HG03354 (cell line): ENCODE measurements around the gene FOXL3.

Experiments used
- ATAC-seq: cut with Tn5 transposase; IDR thresholded peaks from one replicate; pipeline ENCODE4 v1.9.1; 2021; ENCODE audit warnings: mild to moderate bottlenecking; ENCODE audit not compliant: unreplicated experiment, poor library complexity, severe bottlenecking

The FOXL3 gene

GRCh38 chr7:300048-300447 lies 10.1 kb downstream of the FOXL3 start:
- ATAC-seq: no peak

- ATAC-seq: no peak
Observed at GRCh38 chr7:300546-301290, 10.7 kb downstream of the FOXL3 start.

GRCh38 chr7:301291-302053 lies 11.5 kb downstream of the FOXL3 start:
- ATAC-seq: no peak

- no peak for ATAC-seq
Observed at GRCh38 chr7:302054-302992, 12.4 kb downstream of the FOXL3 start.

DNA sequence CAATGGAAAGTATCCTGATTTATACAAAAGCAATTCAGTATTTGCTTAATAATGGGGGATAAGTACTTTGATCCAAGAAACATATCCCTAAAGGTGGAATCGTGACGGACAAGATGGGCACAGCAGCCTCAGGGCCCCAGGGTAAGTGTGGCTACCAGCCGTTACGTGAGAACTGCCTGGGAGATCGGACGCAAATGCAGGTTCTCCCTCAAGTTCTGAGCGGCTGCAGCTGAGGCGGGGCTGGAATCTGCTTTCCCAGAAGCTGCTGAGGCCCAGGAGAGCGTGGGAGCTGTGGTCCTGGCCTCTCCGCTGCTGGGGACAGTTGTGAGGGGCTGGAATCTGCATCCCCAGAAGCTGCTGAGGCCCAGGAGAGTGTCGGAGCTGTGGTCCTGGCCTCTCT lies 13.5 kb downstream of the FOXL3 start:
- no peak for ATAC-seq

DNA sequence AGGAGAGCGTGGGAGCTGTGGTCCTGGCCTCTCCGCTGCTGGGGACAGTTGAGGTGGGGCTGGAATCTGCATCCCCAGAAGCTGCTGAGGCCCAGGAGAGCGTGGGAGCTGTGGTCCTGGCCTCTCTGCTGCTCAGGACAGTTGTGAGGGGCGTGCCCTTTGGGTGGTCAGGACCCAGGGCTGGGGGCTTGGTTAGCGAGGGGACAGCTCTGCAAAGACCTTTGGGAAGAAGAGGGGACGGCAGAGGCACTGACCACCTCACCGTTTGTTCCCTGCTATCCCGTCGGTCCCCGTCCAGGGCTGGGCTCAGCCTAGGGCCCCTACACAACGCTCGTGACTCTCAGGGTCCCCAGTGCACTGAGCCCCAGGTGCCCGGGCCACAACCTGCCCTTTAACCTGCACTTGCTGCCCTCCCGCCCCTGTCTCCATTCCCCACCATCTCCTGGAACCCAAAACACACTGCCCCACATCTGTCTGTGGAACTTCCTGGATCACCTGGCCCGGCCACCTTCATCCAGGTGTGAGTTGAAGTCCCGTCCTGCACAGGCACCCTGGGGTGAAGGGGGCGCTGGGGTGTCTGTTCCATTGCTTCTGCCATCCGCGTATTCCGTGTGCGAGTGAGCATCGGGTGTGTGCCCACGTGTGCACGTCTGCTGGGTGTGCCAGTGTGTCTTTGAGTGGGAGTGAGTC lies 14.1 kb downstream of the FOXL3 start:
- ATAC-seq: no peak

DNA sequence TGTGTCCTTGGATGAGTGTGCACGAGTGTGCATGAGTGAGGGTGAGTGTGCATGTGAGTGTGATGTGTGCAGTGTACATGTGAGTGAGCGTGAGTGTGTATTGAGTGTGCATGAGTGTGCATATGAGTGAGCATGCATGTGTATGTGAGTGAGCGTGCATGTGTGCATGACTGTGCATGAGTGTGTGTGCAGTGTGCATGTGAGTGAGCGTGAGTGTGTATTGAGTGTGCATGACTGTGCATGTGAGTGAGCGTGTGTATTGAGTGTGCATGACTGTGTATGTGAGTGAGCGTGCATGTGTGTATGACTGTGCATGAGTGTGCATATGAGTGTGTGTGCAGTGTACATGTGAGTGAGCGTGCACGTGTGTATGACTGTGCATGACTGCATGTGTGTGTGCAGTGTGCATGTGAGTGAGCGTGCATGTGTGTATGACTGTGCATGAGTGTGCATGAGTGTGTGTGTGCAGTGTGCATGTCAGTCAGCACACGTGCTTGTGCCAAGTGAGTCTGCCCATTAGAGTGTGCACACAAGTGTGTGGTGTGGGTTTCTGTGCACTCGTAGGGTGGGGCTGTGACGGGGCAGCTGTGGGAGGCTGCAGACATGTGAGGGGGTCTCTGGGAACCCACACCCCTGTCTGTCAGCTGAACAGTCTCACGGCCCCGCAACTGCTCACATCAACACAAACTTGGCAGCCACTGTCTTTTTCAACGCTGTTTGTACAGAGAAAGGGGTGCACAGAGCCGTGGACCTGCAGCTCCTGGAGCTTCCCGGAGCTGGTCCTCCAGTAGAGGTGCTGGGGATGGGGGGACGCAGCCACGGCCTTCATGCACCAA lies 14.8 kb downstream of the FOXL3 start:
- no peak for ATAC-seq

GRCh38 chr7:305410-306151 lies 15.6 kb downstream of the FOXL3 start:
- no peak for ATAC-seq

DNA sequence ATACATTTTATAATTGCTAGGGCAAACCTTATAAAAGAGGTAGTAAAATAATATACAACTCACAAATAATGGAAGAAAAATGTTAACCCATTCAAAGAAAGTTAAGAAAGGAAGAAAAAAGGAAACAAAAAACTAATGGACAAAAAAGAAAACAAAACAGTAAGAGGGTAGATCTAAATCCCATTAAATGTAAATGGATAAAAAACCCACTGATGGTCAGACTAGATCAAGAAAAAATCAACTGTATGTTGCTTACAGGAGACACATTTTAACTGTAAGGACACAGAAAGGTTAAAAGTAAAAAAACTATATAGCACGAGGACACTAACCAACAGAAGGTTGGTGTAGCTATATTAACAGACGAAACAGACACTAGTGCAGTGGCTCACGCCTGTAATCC lies 18.0 kb downstream of the FOXL3 start:
- ATAC-seq: no peak

DNA sequence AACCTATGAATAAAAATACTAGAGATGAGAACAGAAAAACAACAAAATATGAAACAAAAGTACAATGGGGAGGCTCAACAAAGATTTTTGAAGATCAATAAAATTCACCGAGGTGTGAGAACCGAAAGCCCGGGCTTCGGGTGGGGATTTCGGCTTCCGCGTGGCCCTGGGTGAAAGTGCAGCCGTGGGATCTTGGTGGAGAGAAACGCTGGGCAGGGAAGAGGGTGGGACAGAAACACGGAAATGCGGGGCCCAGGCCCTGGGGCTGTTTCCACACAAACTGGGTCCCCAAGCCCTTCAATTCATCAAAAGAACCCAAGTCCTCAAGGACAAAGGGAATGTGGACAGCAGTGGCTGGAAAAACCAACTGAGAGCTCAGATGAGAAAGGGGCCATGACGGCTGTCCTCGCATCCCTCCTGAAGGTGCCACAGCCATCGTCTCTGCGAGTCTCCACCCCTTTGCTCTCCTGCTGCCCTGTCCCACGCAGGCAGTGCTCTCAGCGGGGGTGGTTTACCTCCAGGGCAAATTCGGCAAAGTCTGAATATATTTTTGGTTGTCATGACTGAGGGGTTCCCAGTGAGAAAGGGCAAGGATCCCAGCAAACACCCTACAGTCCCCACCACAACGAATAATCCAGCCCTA lies 19.7 kb downstream of the FOXL3 start:
- ATAC-seq: no peak

GRCh38 chr7:311131-311680 lies 21.2 kb downstream of the FOXL3 start:
- no peak for ATAC-seq

DNA sequence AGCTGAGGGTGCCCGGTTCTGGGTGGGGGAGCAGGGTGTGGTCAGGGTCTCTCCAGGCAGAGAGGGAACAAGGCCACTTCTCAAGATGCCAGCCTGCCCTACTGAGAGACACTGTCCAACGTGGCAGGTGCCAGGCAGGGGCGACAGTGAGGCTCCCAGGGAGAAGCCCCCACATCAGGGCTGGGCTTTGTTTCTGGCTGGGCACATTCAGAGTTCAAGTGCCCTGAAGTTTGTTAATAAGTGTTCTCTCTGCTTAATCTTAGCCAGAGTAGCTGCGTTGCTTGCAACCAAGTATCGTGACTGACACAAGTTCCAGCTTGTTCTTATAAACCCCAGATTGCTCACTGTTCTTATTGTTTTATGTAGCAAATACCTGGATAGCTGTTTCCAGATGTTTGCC lies 21.8 kb downstream of the FOXL3 start:
- ATAC-seq: no peak

GRCh38 chr7:312424-312823 lies 22.5 kb downstream of the FOXL3 start:
- no peak for ATAC-seq

GRCh38 chr7:314853-315252 lies 24.9 kb downstream of the FOXL3 start:
- ATAC-seq: no peak

GRCh38 chr7:315516-316265 lies 25.7 kb downstream of the FOXL3 start:
- ATAC-seq: no peak

DNA sequence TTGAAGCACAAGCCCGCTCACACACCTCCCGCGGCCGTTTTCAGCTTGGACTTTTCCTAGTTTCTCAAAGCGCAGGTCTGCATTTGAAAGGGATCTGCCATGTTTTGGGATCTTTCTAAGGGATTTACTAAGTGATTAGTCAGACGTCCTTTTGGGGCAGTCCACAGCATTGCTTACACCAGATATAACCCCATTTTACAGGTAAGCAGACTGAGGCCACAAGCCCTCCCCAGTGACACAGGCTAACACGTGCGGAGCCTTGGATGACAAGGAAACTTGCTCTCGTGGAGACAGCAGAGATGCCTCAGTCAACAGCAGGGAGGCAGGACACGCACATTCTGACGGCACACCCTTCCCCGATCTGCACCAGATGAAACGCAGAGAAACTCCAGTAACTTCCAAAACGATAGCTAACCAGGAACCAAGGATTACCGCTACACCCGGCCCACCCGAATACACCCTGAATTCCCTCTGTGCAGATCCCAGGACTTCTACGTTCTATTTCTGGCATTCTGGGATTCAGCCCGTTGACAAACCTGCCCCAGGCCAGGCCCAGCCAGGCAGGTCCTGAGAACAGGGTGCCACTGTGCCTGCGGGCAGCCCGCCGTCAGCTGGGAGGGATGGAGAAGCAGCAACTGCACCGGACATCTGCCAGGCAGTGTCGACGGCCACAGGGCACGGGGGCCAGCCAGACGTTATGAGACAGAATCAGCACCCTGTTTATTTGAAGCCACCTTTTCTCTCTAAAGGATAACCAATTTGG lies 27.9 kb downstream of the FOXL3 start:
- no peak for ATAC-seq
